GM21723 (cell line): ENCODE data around the gene MAP1B.
"Not testable (repeated sequence)": the region's sequence is repeated elsewhere in the genome, so short reads cannot be mapped to it uniquely, and the experiment has no call there.

Experiments
- ATAC-seq: cut with Tn5 transposase; IDR thresholded peaks from one replicate; pipeline ENCODE4 v1.9.1; 2021; ENCODE audit warnings: mild to moderate bottlenecking, moderate library complexity; ENCODE audit not compliant: unreplicated experiment

Gene MAP1B

DNA sequence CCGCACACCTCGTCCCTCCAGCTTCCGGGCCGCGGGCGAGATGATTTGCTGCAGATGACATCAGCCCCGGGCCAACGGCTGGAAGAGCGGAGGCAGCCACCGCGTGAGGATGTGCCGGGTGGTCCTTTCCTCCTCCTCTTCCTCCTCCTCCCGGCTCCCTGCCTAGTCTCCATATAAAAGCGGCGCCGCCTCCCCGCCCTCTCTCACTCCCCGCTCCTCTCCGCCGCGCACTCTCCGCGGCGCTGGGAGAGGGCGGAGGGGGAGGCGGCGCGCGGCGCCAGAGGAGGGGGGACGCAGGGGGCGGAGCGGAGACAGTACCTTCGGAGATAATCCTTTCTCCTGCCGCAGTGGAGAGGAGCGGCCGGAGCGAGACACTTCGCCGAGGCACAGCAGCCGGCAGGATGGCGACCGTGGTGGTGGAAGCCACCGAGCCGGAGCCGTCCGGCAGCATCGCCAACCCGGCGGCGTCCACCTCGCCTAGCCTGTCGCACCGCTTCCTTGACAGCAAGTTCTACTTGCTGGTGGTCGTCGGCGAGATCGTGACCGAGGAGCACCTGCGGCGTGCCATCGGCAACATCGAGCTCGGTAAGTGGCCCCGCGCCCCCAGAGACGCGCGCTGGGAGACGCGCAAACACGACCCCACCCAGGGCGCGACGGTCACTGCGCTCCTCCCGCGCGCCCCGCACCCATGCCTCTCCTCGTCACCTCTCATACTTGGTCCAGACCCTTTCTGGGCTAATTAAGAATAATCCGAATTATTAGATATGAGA lies at the start of gene MAP1B:
Gene MAP1B (plus strand): TSS at position 345 of the 770 bp plus-strand sequence. CDS start 57 bp downstream, at position 402.
- peak; percentile 17 for ATAC-seq

DNA sequence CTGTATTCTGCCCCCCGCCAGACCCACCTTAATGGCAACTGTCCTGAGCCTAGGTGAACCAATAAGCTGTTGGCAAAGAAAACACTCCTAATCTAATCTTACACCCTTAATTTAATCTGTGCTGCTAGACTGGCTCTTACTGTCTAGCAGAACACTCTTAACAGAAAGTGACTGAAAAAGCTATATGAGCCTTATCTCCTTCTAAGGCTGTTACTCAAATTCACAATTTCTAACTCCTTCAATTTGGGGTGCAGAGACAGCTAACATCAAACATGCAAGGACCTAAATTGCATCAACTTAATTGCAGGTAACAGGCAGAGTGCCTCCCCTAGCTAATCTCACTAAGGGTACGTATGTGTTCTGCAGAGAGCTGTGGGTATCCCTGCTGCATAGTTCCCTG lies 49.5 kb upstream of the MAP1B start:
- no peak for ATAC-seq

DNA sequence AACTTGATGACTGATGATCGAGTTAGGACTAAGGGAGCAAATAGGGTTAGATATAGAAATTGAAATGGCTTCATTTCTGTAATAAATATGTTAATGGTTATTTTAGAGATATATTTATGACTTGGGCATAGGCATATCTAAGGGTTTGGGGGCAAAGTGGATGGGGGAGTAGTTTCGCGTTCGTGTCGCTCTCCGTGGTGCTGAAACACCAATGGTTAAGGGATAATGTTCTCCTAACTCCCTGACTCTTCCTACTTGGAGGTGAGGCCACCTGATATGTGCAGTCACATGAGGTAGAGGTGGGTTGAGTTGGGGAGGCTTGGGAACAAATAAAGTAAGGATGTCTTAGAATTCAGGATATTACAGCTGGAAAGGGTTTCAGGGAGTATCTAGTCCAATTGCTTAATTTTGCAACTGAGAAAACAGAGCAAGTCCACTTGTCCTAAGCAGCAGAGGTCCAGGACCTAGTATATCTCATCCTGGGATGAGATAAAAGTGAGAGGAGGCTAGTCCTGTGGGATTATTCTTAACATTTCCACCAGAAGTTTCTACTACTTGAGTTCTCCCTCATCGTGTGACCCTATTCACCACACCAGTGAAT lies 44.0 kb upstream of the MAP1B start:
- no peak for ATAC-seq

DNA sequence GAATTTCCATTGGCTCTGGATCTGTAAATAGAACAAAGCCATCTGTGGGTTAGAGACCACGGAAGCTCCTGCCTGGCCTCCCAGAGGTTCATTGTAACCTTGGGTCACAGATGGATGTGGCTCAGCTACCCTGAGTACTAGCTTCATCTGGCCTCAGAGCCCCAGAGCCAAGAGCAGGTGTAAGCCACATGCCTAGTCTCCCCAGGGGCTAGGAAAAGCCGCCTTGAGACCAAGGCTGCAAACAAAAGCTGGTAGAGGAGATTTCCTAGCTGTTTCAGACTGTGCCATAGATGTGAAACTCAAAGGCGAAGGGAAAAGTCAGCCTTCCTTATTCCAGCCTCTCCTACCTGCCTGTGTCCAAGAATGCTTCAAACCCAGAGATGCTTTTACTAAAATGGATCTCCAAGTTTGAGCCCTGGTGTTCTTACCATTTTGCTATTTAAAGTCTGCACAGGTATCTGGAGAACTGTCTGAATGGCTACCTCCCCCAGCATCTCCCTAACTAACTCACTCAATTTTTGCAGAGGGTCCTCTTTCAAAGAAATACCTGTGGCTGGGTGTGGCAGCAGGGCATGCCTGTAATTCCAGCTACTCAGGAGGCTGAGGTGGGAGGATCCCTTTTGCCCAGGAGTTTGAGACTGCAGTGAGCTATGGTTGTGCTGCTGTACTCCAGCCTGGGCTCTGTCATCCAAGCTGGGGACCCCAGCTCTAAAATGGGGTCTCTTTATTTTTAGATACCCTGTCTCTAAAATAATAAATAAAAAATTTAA lies 42.3 kb upstream of the MAP1B start:
- no peak for ATAC-seq

DNA sequence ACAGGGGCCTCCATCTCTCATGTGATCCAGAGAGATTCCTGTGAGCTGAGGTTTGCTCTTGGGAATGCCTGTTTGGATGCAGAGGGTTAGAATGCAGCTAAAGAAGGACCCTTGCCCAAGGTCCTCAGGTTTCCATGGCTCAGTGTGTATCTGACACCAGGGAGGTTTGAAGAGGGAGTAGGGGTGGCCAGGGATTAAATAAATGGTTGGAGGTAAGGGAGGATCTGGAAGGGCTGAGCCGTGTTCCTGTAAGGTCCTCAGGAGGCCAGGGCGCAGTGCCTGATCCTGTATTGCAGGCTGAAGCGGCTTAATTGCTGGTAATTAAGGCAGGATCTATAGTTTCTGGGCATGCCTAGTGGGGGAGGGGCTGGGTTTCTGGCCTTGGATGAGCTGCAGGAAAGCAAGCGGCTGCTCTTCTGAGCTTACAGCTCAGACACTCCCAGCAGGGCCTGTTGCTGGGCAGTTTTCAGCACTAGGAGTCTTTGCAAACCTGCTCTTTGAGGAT lies 41.5 kb upstream of the MAP1B start:
- ATAC-seq, result no peak

DNA sequence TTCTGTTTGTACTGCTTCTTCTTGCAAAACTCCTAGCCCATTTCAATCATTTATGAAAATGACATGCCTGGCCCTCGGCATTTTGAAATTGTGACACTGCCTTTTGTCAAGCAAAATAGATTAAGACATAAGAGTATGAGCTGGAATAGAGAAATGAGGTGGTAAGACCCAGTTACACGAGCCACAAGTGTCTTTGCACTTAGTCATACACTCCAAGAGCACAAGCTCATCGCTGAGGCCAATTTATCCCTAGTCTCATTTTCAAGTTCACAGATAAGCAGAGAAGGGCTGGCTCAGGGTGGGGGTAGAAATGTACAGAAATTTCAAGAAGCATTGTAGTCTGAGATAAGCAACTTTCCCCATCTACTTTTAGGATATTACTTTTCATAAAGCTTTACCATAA lies 40.6 kb upstream of the MAP1B start:
- ATAC-seq, result no peak

DNA sequence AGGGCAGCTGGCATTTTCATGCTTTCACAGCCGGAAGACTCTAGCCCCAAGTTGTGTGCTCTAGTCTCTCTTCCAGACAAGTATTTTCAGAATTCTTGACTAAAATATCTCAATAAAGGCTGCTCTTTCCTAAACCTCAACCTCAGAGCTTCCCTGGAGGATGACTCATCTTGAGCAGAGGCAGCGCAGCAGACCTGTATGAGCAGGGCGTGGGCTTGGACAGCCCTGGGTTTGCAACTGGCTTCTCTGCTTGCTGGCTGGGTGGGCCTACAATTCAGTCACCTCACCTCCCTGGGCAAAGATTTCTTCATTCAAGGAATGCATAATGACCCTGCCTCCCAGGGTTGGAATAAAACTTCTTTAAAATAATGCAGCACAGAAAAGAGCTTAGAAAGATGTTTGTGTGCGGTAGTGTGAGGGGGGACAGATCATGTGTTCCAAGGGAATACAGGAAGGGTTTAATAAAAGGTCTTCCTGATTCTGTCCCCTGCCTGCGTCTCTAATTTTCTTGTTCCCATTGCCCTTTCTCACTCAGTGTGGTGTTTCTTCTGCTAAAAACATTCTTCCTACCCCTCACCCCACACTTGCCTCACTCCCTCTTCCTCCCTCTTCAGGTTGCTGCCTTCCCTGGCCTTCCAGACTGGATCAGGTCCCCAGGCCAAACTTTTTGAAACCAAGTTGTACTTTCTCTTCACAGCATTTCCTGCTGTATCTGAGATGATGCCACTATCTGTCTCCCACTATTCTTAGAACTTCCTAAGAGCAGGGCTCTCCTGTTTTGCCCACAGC lies 39.4 kb upstream of the MAP1B start:
- ATAC-seq, result no peak

DNA sequence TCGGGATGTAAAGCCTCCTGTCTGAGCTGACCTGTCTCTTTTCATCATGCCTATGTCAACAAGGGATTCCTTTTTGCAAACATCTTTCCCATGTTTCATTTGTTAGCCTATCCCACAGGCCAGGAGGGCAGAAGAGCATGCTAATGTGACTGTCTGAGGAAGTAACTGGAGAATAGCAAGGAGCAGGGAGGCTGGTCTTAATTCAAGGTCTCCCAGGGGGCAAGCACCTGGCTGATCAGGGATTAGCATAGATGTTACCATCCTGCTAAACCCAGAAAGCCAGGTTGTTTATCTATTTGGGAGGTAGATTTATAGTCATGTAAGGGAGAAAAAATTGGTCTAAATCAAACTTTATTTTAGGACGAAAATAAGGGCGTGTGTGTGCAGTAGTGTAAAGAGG lies 36.7 kb upstream of the MAP1B start:
- no peak for ATAC-seq

DNA sequence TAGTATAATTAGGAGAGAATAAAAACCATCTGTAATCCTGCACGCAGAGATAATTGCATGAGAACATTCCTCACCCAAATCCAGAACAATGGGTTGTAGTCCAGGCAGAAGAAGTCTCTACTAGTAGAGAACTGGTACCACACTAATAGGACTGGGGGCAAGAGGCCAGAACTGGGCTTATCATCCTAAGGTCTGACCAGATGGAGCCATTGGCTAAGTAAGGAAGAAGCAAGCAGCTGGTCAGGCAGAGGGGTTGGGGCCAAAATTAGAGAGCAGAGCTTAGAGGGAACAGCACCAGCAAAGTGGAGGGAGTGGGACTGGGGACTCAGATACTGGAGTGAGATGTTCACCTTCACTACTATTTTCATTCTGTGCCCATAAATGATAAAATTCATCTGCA lies 35.4 kb upstream of the MAP1B start:
- ATAC-seq, result no peak

DNA sequence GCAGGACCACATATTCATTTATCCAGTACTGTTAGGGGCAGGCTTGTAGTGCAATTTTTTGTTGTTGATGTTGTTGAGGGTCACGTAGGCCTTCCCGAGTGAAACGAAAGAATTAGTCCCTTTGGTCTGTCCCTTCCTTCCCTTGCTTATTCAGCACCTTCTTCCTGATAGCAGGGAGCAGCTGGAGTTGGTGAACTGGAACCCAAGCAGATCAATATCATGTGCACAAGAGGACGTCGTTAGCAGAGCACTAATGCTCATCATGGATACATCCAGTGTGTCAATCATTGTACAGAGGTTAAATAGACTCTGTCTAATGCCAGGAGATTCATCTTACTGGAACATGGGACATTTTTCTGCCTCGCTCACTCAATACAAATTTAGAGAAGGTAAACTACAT lies 33.0 kb upstream of the MAP1B start:
- no peak for ATAC-seq

DNA sequence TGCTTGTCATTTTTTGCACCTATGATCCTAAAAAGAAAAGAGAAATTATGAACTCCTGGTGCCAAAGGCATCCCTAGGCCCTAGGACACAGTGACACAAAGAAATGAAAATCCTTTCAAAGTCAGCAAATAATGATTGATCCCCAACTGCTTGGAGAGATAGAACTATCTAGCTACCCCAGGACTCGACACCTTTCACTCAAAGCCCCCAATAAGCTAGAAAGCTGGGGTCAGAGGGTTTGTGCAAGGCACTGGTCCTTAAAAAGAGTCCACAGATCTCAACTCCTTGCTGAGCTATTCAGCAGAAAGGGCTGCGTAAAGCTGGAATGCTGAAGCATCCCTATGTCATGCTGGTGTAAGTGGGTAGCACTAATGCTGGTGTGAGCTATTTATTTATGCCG lies 31.8 kb upstream of the MAP1B start:
- no peak for ATAC-seq

DNA sequence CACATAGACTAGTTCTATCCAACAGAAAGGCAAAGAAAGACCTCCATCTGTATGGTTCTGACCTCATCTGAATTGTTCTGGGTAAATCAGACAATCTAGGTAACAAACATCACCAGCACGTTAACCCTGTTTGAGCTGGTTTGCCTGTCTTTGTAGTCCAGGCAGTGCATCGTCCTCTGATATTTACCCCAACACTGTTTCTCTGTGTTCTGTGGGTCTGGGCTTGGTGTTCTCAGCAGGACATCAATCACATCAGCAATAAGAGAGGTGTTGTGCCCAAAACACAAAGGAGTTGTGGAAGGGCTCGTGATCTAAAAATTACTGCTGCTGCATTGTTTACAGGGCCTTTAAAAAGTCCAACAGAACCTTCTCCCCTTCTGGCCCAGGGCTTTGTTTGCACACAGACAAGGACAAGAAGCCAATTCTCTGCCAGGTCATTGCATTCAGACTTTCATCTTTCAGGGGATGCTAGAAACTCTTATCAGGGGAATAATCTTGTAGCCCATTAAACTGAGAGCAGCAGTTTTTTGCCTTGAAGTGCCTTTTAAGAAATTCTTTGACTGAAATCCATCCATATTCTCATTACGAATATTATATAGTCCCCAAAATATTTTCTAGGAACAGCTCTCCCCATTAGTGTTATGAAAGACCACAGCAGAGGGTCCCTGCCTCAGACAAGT lies 30.5 kb upstream of the MAP1B start:
- no peak for ATAC-seq

DNA sequence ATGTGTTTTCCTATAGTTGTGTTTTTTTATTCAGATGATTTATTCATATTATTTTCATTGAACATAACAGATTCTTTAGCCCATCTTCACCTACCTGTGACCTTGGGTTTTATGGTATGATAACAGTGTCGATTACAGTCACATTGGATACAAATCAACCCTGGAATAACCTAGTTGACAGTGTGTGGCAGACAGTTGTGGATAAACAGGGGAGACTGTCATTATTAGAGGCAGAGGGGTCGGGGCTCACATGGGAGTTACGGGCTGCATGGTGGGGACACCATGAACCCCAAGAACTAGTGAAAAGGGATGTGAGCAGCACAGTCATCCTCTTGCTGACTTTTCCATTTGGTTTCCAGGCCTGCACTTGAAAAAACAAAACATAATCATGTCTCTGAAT lies 29.9 kb upstream of the MAP1B start:
- no peak for ATAC-seq

DNA sequence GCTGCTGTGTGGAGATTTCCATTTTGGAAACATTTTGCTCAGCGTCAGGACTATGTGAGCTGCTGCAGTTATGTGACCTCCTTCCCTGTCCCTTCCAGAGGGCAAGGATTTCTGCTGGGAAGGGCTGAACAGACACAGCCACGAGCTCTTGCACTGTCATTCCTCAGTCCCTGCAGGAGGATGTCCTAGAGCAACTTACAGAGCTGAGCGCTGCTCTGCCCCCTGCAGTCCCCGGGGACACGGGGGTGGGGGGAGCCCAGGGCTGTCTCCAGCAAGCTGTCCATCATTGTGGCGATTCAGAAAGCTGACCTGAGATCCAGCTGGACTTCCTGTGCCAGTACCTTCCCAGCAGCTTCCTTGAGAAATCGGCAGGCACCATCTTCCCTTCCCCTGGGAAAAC lies 28.0 kb upstream of the MAP1B start:
- ATAC-seq, result no peak

DNA sequence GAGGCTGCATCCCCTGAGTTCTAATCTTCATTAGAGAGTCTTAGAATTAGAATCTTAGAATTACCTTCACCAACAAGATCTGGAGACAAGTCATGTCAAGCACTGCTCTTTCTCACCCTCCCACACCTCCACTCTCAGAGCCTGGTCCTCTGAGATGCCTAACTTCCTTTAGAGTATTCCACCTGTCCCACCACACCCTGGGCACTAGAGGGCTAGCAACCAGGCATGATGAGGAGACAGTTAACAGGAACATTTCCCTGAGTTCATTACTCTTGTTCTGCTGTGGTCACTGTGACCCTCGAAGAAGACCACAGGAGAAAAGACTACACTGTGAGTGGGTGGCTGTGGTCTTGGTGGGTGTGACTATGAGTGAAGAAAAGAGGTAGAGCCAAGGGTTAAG lies 25.2 kb upstream of the MAP1B start:
- no peak for ATAC-seq

DNA sequence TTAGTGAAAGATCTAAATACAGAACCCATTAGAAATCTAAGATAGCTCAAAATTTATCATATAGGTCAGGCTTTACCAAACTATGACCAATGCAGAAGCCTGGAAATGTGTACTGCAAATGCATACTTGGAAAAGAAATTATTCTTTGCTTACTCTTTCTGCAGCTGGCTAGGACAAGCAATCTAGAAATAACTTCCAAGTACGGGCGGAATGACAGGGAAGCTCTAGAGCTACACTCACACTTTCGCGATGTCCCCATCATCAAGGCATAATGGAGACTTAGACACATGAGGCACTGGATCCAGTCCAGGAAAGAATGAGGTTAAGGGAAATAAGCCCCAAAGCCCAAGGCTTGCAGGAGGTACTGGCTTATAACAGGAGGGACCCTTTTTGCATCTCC lies 22.4 kb upstream of the MAP1B start:
- no peak for ATAC-seq

DNA sequence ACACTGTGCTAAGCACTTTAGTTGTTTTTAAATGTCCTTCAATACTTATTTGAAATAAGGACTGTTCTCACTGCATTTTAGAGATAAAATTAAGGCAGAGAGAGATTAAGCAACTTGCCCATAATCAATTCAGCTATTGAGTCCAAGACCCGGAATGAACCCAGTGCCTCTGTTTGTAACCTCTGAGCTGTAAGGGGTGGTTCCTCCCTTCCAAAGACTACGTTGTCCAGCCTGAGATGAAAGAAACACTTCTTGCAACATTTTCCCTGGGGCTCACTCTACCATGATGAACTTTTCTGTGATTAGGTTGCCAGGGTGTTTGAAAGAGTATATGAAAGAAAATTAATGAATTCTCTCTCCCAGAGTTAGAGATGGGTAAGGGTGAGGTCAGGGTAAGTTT lies 22.0 kb upstream of the MAP1B start:
- ATAC-seq, result no peak

DNA sequence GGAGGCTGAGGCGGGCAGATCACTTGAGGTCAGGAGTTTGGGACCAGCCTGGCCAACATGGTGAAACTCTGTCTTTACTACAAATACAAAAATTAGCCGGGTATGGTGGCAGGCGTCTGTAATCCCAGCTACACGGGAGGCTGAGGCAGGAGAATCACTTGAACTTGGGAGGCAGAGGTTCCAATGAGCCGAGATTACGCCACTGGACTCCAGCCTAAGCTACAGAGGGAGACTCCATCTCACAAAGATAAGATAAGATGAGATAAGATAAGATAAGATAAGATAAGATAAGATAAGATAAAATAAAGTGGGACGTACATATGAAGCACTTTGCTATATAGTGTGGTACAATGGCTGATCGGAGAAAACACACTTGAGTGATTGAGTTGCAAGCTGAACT lies 17.6 kb upstream of the MAP1B start:
- ATAC-seq, result not testable (repeated sequence)

DNA sequence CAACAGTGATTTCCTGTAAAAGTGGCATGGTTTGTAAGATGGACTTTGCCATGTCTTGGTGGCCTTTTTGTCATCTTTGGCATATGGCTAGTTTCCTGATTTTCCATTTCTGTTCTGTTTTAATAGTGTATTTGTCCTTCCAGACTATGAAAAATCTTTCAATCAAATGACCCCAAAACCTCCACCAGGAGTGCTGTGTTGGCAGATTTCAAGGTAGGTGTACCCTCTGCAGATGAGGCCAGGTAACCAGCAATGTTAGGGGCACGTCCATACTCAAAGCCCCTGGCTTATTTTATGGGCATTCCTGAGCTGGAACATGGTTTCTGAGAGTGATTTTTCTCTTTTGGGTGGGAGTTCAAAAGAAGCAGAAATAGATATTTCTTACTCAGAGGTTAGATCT lies 15.2 kb upstream of the MAP1B start:
- ATAC-seq, result no peak

DNA sequence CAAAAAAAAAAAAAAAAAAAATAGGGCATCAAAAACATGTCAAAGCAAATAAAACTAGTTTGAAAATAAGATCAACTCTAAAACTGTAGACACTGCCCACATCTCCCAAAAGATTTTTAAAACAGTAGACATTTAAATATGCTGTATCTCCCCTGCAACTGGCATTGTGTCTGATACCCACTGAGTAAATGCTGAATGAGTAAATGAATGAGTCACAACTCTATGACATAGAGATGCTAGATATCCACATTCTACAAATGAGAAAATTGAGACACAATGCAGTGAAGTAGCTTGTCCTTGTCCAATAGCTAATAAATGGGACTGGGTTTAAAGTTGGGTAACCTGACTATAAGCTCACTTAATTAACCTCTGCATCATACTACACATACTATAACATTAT lies 14.1 kb upstream of the MAP1B start:
- ATAC-seq, result no peak

DNA sequence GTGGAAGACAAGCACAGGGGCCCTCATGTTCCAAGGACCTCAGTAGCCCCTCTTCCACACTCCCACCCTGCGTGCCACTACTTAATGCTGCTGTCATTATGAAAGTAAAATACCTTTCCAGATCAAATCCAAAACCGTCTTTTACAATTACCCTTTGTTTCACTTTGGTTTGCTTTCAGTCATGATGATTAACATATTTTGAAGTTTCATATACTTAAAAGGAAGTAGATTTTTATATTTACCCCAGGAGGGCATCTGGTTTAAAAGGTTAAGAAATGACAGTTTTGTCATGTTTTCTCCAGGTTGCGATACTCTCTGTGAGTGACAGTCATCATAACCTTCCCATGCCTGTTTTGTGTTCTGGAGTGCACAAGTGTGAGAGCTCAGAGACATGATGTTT lies 13.5 kb upstream of the MAP1B start:
- no peak for ATAC-seq
